Measurements from ENCODE around the gene CADPS.

CADPS gene

DNA sequence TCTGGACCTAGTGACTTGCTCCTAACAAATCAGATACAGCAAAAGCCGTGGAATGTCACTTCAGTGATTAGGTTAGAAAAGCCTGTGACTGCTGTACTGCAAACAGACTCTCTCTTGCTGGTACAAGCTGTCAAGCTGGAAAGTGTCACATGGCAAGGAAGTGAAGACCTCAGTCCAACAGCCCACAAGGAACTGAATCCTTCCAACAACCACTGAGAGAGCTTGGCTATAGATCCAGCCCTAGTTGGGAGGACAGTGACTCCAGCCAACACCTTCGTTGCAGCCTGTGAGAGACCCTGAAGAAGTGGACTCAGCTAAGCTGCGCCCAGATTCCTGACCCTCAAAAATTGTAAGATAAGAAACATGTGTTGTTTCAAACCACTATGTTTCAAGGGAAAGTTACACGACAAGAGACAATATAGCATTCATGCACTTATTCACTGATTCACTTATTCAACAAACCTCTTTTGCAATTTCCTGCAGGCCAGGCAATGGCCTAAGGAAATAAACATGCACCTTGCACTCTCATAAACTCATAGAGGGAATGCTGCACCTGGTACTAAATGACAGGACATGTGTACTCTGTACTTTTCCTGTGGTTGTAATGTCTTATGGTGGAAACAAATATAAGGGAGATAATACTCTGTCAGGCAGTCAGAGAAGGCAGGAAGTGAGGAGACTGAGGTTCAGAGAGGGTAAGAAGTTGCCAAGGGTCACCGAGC is 142.9 kb downstream of the CADPS start:
- no peak for DNase-seq

DNA sequence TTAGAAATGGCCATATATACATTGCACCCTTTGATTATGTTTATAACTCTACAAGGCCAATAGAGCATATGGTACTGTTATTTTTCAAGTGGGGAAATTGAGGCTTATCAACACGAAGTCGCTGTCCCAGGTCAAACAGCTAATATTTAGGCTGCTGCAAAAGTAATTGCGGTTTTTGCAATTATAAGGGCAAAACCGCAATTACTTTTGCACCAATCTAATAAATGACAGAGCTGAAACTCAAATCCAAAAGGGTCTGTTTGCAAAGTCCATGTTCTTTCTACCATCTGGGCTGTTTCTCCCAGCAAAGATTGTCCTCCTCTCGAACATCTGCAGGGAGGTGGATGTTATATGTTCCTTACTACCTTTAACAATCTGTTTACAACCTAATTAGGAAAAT is 147.2 kb downstream of the CADPS start:
- no peak for DNase-seq

GRCh38 chr3:62727536-62727935 is 147.7 kb downstream of the CADPS start:
- DNase-seq, result no peak

DNA sequence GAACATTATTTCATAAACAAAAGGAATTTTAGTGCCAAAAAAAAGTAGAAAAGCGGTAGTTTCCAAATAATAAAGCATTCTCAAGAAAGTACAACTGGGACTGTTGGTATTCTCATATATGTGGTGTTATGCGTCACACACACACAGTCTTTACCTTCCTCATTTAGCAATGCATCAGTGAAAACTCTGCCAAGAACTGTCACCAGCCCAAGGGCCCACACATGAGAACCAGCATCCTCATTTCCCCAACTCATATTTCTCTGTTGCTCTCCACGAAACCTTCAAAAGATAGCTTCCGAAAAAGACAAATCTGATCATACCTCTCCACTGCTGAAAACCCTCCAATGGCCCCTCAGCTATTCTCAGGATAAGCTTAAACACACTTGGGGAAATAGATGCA is 150.7 kb downstream of the CADPS start:
- DNase-seq, result no peak

- DNase-seq, result no peak
Observed at GRCh38 chr3:62723914-62724217, 151.3 kb downstream of the CADPS start.

GRCh38 chr3:62723166-62723913 is 151.9 kb downstream of the CADPS start:
- no peak for DNase-seq

- no peak for DNase-seq
Observed at GRCh38 chr3:62722344-62722743, 152.9 kb downstream of the CADPS start.

DNA sequence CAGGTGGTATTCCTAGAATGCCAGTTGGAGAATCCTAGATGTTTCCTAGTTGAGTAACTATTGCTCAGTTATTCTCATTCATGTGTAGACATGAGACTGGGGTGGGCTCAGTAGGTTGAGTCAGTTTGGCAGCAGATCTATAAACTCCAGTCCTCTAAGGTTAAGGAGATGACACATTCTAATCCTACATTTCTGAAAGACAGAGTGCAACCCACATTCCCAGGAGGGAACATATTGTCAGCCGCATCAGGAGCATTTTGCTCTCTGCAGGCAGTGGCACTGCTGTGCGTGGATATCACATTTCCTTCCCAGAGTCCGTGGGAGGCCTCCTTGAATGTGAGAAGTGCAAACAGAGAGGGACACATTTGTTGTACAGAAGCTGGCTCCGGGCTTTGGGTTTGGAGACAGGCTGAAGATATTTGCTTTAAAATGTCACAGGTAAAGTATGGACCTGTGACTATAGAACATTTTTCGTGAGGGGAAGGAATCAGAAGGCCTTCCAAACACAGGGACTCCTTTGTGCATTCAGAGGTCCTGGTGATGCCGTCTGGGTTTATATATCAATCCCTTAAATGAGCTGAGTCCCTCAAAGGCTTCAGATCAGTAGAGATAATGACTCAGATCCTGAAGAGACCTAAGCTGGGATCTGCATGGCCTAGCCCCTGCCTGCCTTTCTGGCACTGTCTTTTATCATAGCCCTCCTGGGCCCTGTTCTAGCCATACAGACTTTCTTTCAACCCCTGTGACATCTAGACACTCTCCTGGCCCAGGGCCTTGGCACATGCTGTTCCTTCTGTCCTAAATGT is 156.5 kb downstream of the CADPS start:
- no peak for DNase-seq

GRCh38 chr3:62718011-62718410 is 157.2 kb downstream of the CADPS start:
- no peak for DNase-seq

- no peak for DNase-seq
Observed at GRCh38 chr3:62712746-62713145, 162.5 kb downstream of the CADPS start.

DNA sequence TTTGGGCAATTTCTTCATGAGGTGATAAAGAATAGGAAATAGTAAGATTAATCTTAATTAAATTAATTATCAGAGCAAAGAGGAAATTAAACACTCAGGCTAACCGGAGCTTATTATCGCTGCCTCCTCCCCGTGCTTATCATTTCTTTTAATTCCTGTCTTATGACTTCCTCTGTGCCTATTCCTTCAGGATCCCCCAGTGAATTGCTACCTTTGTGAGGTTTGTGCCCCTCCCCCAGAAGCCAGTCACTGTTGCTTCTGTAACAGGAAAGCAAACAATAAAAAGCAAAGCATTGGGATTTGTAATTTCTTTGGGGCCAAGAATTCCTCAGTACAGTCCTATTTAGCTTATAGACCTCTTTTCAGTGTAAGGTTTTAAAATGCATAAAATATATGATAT is 164.5 kb downstream of the CADPS start:
- no peak for DNase-seq

DNA sequence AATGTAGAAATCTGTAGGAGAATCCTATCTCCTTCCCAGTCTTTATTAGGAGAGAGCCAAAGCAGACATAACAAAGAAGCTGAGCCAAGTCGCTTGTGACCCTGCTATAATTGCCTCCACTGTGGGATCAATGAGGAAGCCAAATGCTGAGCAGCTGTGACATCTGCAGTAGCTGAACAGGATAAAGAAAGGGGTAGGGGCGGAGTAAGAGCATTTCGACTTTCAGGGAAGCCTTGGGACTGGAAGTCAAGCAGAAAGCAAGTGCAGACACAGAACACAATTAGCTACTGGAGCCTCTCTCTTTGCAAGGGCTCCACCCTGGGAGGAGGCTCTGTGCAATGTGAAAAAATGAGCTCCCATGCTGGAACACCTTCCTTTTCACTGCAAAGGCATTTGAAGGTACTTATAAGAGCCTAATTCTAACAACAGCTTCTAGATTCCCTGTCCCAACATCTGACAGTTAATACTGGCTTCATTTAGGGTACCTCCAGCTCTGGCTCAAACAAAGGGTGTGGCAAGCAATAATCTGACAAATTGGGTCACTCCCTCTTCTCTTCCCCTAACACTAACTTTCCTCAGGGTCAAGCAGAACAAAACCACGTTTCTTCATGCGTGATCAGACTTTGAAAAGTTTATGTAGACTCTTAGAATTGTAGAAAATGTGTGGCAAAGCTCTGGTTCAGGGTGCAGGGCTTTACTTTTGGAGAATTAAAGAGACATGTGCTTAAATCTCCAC is 166.4 kb downstream of the CADPS start:
- no peak for DNase-seq

DNA sequence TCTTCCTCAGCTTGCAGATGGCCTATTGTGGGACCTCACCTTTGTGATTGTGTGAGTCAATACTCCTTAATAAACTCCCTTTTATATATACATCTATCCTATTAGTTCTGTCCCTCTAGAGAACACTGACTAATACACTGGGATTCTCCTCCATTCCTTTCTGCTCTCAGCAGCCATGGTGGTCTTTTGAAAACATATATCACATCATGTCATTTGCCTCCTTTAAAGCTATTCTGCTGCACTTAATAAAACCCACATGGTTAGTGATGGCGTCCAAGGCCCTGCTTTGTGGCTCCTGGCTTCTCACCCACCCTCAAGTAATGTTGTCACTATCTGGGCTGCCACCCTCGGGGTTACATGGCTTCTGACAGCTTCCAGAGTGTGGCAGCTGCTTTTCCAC is 169.5 kb downstream of the CADPS start:
- no peak for DNase-seq

DNA sequence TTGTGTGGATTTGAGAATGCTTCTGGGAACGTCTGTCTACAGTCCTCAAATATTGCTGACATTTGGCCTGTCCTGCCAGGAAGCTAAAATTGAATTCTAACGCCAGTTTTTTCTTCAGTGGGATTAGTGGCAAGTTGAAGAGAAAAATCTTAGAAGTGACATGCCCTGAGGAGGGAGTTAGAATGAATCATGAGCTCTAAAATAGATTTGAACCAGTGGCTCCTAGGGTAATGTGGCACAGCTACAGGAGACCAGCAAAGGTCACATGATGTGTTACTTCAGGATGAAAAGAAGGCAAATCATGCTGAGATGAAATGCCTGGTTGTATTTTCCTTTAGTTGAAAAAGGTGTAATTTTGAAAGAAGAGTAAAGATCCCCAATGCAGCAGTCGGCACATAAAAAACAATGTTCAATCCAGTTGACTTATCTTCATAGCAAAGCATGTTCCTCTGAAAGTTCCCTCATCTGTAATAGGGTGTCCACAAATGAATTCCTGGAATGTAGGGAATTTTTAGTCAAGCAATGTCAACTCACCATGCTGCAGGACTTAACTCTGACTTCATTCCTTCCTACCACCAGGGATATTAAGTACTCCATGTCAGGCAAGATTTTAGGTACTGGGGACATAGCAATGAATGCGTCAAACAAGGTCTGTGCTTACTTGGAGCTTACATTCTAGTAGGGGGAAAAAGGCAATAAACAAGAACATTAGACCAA is 171.6 kb downstream of the CADPS start:
- DNase-seq, result no peak

DNA sequence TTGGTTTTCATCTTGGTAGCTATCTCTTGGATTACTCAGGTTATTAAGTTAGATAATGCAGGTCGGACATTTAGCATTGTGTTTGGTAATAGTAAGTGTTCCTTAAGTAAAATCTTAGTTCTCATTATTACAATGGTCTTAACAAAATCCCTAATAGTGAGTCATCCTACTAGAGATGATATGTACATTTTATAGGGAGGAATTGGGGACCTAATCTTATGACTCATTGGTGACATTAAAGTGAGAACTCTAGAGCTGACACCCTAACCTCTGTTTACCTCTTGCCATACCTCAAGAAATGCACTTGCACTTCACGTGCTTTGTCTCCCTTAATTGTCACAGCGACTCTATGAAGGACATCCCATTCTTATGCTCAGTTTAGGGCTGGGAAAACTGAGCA is 174.9 kb downstream of the CADPS start:
- DNase-seq, result no peak

- DNase-seq, result no peak
Observed at GRCh38 chr3:62699728-62700127, 175.5 kb downstream of the CADPS start.

- DNase-seq, result no peak
Observed at GRCh38 chr3:62696011-62696410, 179.2 kb downstream of the CADPS start.

DNA sequence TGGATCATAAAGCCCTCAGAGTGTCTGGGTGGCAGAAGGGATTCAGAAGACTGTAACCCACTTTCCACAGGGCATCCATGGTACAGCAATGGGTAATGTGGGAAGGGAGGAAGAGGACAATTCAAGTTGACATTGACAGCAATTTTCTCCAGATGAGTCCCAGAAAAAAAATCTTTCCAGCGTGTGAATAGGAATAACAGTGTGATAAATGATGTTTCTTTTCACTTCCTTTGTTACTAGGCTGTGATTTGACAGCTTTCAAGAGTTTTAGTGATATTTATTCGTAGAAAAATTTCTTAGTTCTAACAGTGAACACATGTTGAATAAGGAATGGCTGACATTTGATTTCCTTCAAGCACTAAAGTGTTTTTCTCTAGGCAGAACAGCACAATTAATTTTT is 186.4 kb downstream of the CADPS start:
- no peak for DNase-seq

DNA sequence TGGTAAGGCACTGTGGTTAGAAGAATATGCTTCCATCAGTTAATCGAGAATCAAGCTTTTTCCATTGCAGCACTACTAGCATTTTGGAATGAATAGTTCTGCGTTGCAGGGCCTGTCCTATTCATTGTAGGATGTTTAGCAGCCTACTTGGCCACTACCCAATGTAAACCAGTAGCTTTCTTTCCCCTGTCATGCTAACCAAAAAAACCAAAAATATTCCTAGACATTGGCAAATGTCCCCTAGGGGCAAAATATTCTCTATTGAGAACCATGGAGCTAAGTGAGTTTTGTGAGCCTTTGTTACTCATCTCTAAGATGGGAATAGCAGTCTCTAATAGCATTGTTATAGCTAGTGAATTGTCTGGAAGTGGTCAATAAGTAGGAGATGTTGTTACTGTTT is 187.2 kb downstream of the CADPS start:
- no peak for DNase-seq

DNA sequence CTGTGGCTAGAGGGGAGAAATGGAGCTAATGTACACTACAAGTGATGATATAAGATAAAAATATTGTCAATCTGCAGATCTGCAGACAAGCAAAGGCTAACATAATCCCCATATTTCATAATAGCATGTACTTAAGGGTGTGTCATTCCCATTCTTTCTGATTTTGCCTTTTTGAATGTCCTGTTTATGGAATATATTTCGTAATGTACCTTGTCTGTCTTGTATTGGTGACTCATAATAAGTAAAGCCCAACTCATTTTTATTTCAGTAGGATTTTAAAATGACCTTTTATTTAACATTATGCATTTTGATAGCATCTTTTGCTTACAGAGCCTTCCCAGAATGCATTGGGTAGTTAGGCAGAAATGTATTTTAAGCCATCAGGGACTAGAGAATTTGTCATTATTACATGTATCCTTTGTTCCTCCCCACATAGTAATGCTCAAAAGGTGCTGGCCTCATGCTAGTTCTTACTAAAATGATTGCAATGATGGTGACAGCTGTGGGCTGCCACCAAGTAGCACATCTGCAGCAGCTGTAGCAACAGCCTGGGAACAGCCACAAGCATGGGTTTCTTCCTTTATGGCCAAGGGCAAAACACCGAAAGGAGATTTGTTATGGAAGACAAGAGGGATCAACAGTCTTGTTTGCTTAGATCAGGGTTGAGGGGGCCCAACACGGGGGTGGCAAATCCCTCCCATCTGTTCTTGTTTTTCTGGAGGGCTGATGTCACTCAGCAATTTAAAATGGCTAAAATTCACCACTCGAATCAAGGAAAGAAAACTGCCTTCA is 188.5 kb downstream of the CADPS start:
- DNase-seq, result no peak

- DNase-seq, result no peak
Observed at GRCh38 chr3:62682826-62683225, 192.4 kb downstream of the CADPS start.

- DNase-seq, result no peak
Observed at GRCh38 chr3:62679988-62680387, 195.2 kb downstream of the CADPS start.

All from CD4-positive, alpha-beta T cell treated with Interleukin-1 beta for 1 hour (primary cell).